Epidermal melanocyte (primary cell): ENCODE data around the gene TRMU.
A peak's percentile ranks its signal among the peaks of the same experiment; 100 is the strongest.

ENCODE experiments used
- DNase-seq: peaks from one replicate; pipeline ENCODE4 v3.0.0; 2011; ENCODE audit warnings: low spot score; ENCODE audit not compliant: insufficient read length

TRMU gene

GRCh38 chr22:46355996-46356471 is 20.5 kb downstream of the TRMU start:
- no peak for DNase-seq

- DNase-seq = no peak
These were observed 21.3 kb downstream of the TRMU start for GRCh38 chr22:46356496-46357480.

DNA sequence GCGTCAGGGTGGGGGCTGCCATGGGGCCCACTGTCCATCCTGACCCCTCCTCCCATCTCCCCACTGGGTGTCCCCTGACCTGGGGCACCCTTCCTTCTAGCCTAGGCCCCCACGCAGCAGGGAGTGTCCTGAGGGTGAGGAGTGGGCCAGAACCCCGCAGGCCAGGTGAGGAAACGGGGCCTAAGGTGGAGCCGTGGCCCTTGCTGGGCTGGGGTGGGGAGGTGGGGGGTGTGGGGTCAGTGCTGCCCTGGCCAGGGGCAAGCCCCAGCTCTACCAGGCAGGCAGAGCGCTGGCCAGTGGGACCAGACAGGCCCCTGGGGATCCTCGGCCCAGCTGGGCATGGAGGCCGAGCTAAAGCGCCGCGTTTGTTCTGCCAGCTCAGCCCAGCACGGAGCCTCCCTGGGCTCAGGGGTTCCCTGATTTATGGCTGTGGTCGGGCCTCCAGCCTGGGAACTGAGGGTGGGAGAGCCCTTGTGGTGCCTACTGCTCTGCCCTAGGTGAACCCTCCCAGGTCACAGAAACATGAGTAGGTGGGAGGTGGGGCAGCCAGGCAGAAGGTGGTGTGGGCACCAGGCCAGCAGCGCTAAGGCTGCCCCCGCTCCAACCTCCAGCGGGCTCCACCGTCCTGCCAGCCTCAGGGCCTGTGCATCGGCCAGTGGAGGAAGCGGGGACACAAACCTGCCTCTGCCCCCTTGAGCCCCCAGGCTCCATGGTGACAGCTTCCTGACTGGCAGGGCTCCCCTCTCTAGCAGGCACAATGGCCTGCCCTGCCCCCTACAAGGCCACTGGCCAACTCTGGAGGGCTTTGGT is 22.4 kb downstream of the TRMU start:
- DNase-seq = no peak

DNA sequence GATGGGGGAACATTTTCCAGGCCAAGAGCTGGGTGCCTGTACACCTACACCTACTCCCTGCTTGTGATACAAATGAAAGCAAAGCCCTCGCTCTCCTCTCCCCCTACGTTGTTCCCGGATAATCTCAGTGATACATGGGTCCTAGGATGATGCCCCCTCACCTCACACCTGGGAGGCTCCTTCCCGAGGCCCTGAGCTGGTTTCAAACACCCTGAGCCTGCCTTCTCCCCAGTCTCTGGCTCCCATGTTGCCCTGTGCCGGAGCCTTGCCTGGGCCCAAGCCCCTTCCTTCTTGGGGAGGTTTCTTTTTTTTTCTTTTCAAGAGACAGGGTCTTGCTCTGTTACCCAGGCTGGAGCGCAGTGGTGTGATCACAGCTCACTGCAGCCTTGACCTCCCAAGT is 23.3 kb downstream of the TRMU start:
- DNase-seq = no peak

DNA sequence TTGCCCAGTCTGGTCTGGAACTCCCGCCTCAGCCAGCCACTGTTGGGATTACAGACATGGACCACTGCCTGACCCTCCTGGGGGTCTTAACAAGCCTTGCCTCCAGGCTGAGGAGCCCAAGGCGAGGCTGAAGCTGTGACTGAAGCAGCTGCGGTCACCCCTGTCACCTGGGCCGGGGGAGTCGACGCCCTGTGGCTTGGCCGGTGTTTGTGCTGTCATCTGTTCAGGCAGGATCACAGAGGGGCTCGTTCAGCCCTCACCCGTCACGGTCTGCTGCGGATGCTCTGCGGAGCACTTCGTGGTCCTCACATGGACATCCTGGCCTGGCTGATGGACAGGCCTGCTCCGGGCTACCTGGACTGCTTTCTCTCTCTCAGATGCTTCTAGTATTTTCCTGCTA is 23.8 kb downstream of the TRMU start:
- no peak for DNase-seq

DNA sequence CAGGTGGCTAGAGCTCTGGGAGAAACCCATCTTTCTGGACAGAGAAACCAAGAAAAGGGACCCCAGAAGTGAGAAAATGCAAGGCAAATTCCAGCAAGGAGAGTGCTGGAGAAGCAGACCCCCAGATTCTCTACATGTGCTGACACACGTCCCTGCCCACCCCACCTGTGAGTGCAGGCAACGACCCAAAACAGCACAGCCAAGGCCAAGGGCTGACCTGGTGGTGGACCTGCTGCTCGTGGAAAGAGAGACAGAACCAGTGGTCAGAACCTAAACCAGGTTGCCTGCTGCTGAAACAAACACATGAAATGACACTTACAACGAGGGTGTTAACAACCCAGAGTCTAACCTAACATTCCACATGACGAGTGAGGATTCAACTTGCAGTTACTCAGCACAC is 24.6 kb downstream of the TRMU start:
- DNase-seq = no peak

- DNase-seq = no peak
These were observed 25.4 kb downstream of the TRMU start for GRCh38 chr22:46360891-46361290.

- DNase-seq = no peak
These were observed 26.3 kb downstream of the TRMU start for GRCh38 chr22:46361826-46362202.

GRCh38 chr22:46362203-46362933 is 26.9 kb downstream of the TRMU start:
- no peak for DNase-seq

GRCh38 chr22:46362934-46363515 is 27.5 kb downstream of the TRMU start:
- DNase-seq = no peak

DNA sequence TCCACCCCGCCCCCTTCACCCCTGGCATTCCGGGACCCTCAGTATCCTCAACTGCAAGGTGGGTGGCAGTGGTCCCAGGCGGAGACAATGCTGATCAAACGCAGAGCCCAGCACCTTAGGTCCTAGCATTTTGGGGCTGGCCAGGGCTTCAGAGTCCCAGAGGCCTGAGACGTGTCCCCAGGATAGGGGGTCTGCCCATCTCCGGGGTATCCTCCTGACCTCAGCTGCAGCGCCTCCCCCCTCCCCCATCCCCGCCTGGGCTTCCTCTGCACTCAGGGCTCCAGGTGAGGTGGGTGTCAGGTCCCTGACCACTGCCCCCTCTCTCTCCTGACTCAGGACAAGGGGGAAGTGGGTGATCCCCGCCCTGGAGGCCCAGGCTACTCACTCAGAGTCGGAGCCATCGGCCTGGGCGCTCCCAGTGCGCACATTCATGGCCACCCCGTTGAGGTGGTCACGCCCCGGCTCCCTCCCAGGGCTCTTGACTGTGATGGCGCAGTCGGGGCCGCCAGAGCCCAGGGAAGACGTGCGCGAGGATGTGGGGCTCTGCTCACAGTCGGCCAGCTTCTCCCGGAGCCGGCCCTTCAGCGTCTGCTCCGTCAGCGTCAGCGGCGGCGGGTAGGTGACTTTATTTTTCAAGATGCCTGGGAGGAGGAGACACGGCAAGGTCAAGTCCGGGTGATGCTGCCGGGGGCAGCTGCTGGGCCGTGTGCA is 28.3 kb downstream of the TRMU start:
- DNase-seq = no peak

- DNase-seq = no peak
These were observed 29.0 kb downstream of the TRMU start for GRCh38 chr22:46364341-46365165.

DNA sequence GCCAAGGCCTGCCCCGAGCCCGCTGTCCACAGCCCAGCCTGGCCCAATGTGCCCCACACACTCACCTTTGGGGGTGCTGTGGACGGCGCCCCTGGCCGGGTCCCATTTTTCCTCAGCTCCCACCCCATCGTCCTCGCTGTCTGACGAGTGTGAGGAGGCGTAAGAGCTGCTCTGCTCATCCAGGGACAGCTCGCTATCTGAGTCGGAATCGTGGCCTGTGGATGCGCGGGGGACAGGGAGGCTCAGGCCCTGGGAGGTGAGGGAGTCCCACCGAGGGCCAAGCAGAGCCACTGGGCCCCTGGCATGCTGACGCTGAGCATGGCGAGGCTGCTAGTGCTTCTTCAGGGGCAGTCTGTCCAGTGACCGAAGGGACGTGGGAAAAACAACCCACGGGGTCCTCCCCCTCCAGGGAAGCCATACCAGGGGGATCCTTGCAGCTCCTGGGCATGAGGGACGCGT is 29.7 kb downstream of the TRMU start:
- no peak for DNase-seq

GRCh38 chr22:46366327-46366731 is 30.8 kb downstream of the TRMU start:
- DNase-seq = no peak

GRCh38 chr22:46366801-46367706 is 31.5 kb downstream of the TRMU start:
- no peak for DNase-seq

- DNase-seq = peak; percentile 88
These were observed 32.2 kb downstream of the TRMU start for GRCh38 chr22:46367707-46368191.

DNA sequence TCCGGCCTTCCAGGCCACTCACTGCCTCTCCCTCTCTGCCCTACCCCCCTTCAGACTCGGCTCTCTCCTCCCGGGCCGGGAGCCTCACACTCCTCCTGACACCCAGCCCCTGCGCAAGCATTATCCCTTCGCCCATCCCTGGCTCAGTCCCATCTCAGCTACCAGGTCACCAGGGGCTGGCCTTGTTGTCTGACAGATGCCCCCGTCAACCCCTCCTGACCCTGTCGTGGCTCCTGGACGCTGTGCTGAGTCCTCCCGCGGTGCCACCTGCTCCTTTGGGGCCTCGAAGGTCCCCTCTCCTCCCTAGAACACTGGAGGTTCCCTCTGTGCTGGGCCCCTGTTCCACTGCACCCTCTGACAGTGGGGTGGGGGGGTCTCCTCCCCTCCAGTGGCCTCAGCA is 32.9 kb downstream of the TRMU start:
- DNase-seq = no peak
